Adipose tissue (tissue), 3 donors: ENCODE data around the gene ATP6V1F. TPM values are rescaled to one million over a fixed set of nuclear protein-coding genes. Genes with fewer than 3 reads are reported as not detected.

Experiments used
- H3K27ac ChIP-seq: one replicate; pipeline ENCODE4 v1.5.1; 2013; ENCODE audit warnings: low read depth, low read length
- WGBS, 3 donors: extraction: QIAGEN DNeasy Blood & Tissue Kit; methylation state at CpG; one replicate each; pipeline ENCODE4 v1.1.7; 2013; 5-methylcytosine and 5-hydroxymethylcytosine counted together
- polyA plus RNA-seq, 3 donors: library from polyadenylated mRNA; stranded (reverse); fragments of 200-250 nt; gene quantifications; one replicate each; pipeline ENCODE4 v1.2.3, GENCODE V29; 2013
- donor health status: healthy with polysubstance abuse.
- donor health status: Bipolar disorder and iron deficiency.
- donor health status: healthy.

The ATP6V1F gene
- polyA plus RNA-seq, 3 donors, result 76.4 to 216 (median 158) TPM

- WGBS, 3 donors, result 87 to 94% (median 89%) methylated on average over 5 of the region's 5 CpGs
- H3K27ac ChIP-seq, result no peak overlapping the region
Observed at GRCh38 chr7:128876586-128876977, 13.9 kb downstream of the ATP6V1F start.

GRCh38 chr7:128876978-128877755, 14.5 kb downstream of the ATP6V1F start:
- no peak overlapping the region for H3K27ac ChIP-seq
- WGBS, 3 donors, result 91 to 93% (median 92%) methylated on average over 31 to 32 of the region's 32 CpGs

GRCh38 chr7:128877756-128878120, 15.1 kb downstream of the ATP6V1F start:
- 70 to 79% (median 72%) methylated on average over 4 of the region's 4 CpGs for WGBS, 3 donors
- no peak overlapping the region for H3K27ac ChIP-seq

- no peak overlapping the region for H3K27ac ChIP-seq
- 91 to 95% (median 94%) methylated on average over 14 of the region's 14 CpGs for WGBS, 3 donors
Observed at GRCh38 chr7:128878226-128879105, 15.8 kb downstream of the ATP6V1F start.

GRCh38 chr7:128879461-128879938, 16.8 kb downstream of the ATP6V1F start:
- H3K27ac ChIP-seq, result no peak overlapping the region
- WGBS, 3 donors, result 76 to 87% (median 81%) methylated on average over 19 of the region's 19 CpGs

GRCh38 chr7:128879939-128880746, 17.5 kb downstream of the ATP6V1F start:
- WGBS, 3 donors, result 37 to 57% (median 56%) methylated on average over 30 to 31 of the region's 31 CpGs

GRCh38 chr7:128880791-128881457, 18.3 kb downstream of the ATP6V1F start:
- no peak overlapping the region for H3K27ac ChIP-seq
- 72 to 87% (median 78%) methylated on average over 11 of the region's 11 CpGs for WGBS, 3 donors

More at GRCh38 chr7:128879939-128880746, 17.5 kb downstream of the ATP6V1F start:
- H3K27ac ChIP-seq, result no peak overlapping the region

- no peak overlapping the region for H3K27ac ChIP-seq
- WGBS, 3 donors, result 84 to 87% (median 85%) methylated on average over 10 of the region's 10 CpGs
Observed at GRCh38 chr7:128881458-128882125, 18.9 kb downstream of the ATP6V1F start.

GRCh38 chr7:128882134-128882533, 19.5 kb downstream of the ATP6V1F start:
- 81 to 89% (median 88%) methylated on average over 8 of the region's 8 CpGs for WGBS, 3 donors
- H3K27ac ChIP-seq, result no peak overlapping the region

GRCh38 chr7:128883622-128884448, 21.2 kb downstream of the ATP6V1F start:
- 40 to 44% (median 40%) methylated on average over 19 of the region's 19 CpGs for WGBS, 3 donors
- H3K27ac ChIP-seq, result no peak overlapping the region

GRCh38 chr7:128884561-128885369, 22.1 kb downstream of the ATP6V1F start:
- H3K27ac ChIP-seq, result no peak overlapping the region
- 82 to 84% (median 84%) methylated on average over 25 to 26 of the region's 26 CpGs for WGBS, 3 donors

GRCh38 chr7:128885370-128886187, 22.9 kb downstream of the ATP6V1F start:
- WGBS, 3 donors, result 87 to 94% (median 90%) methylated on average over 10 of the region's 10 CpGs
- H3K27ac ChIP-seq, result no peak overlapping the region

GRCh38 chr7:128886391-128887168, 23.9 kb downstream of the ATP6V1F start:
- H3K27ac ChIP-seq, result no peak overlapping the region
- WGBS, 3 donors, result 60 to 74% (median 67%) methylated on average over 10 to 14 of the region's 14 CpGs
